HUES48 (cell line): Measurements from ENCODE around the gene KCTD18.

Experiments used
- H3K27ac ChIP-seq: one replicate; pipeline ENCODE4 v1.7.0; 2013; ENCODE audit warnings: low read depth, low read length, inconsistent platforms
- H3K27me3 ChIP-seq: 2 replicates; pipeline ENCODE4 v1.6.1; 2013; ENCODE audit warnings: mild to moderate bottlenecking, low read length; ENCODE audit not compliant: control insufficient read depth, insufficient read depth
- H3K36me3 ChIP-seq: 2 replicates; pipeline ENCODE4 v1.6.1; 2013; ENCODE audit warnings: low read length; ENCODE audit not compliant: control insufficient read depth, insufficient read depth
- H3K4me1 ChIP-seq: 2 replicates; pipeline ENCODE4 v1.6.1; 2013; ENCODE audit warnings: mild to moderate bottlenecking, low read length; ENCODE audit not compliant: control insufficient read depth, insufficient read depth
- H3K4me3 ChIP-seq: 2 replicates; pipeline ENCODE4 v1.5.1; 2013; ENCODE audit warnings: mild to moderate bottlenecking, low read depth, low read length
- H3K9ac ChIP-seq: 2 replicates; pipeline ENCODE4 v1.6.1; 2013; ENCODE audit warnings: mild to moderate bottlenecking, low read depth, low read length, moderate library complexity
- H3K9me3 ChIP-seq: 2 replicates; pipeline ENCODE4 v1.6.1; 2013; ENCODE audit warnings: low read length; ENCODE audit not compliant: control insufficient read depth, insufficient read depth

The KCTD18 gene

GRCh38 chr2:200470230-200470629 is 39.6 kb downstream of the KCTD18 start:
- no peak overlapping the region for H3K27ac ChIP-seq
- H3K4me1 ChIP-seq = no peaks in the 10 kb centered on the region
- H3K9me3 ChIP-seq = no peaks in the 10 kb centered on the region
- H3K9ac ChIP-seq = no peak overlapping the region
- peaks cover 87% of the 10 kb centered on the region for H3K36me3 ChIP-seq
- H3K4me3 ChIP-seq = no peak overlapping the region
- no peaks in the 10 kb centered on the region for H3K27me3 ChIP-seq

GRCh38 chr2:200469708-200470211 is 40.1 kb downstream of the KCTD18 start:
- no peak overlapping the region for H3K9ac ChIP-seq
- no peak overlapping the region for H3K4me3 ChIP-seq
- H3K4me1 ChIP-seq = no peaks in the 10 kb centered on the region
- peaks cover 86% of the 10 kb centered on the region for H3K36me3 ChIP-seq
- H3K27ac ChIP-seq = no peak overlapping the region
- H3K9me3 ChIP-seq = no peaks in the 10 kb centered on the region
- no peaks in the 10 kb centered on the region for H3K27me3 ChIP-seq

- no peak overlapping the region for H3K4me3 ChIP-seq
- no peaks in the 10 kb centered on the region for H3K27me3 ChIP-seq
- no peak overlapping the region for H3K9ac ChIP-seq
- H3K9me3 ChIP-seq = no peaks in the 10 kb centered on the region
- H3K27ac ChIP-seq = no peak overlapping the region
- H3K4me1 ChIP-seq = no peaks in the 10 kb centered on the region
- H3K36me3 ChIP-seq = peaks cover 87% of the 10 kb centered on the region
Observed at GRCh38 chr2:200467806-200468681, 41.8 kb downstream of the KCTD18 start.

GRCh38 chr2:200466425-200467418 is 43.1 kb downstream of the KCTD18 start:
- H3K9ac ChIP-seq = no peak overlapping the region
- no peak overlapping the region for H3K27ac ChIP-seq
- H3K9me3 ChIP-seq = no peaks in the 10 kb centered on the region
- H3K4me3 ChIP-seq = no peak overlapping the region
- H3K27me3 ChIP-seq = no peaks in the 10 kb centered on the region
- H3K36me3 ChIP-seq = peaks cover 85% of the 10 kb centered on the region
- no peaks in the 10 kb centered on the region for H3K4me1 ChIP-seq

GRCh38 chr2:200463452-200463851 is 46.4 kb downstream of the KCTD18 start:
- no peaks in the 10 kb centered on the region for H3K9me3 ChIP-seq
- peaks cover 72% of the 10 kb centered on the region for H3K36me3 ChIP-seq
- no peak overlapping the region for H3K27ac ChIP-seq
- no peak overlapping the region for H3K4me3 ChIP-seq
- H3K9ac ChIP-seq = no peak overlapping the region
- no peaks in the 10 kb centered on the region for H3K4me1 ChIP-seq
- H3K27me3 ChIP-seq = no peaks in the 10 kb centered on the region

GRCh38 chr2:200461846-200462710 is 47.8 kb downstream of the KCTD18 start:
- H3K36me3 ChIP-seq = peaks cover 64% of the 10 kb centered on the region
- H3K4me3 ChIP-seq = no peak overlapping the region
- no peak overlapping the region for H3K9ac ChIP-seq
- no peak overlapping the region for H3K27ac ChIP-seq
- H3K4me1 ChIP-seq = no peaks in the 10 kb centered on the region
- no peaks in the 10 kb centered on the region for H3K9me3 ChIP-seq
- no peaks in the 10 kb centered on the region for H3K27me3 ChIP-seq

- H3K9ac ChIP-seq = no peak overlapping the region
- H3K4me3 ChIP-seq = no peak overlapping the region
- no peak overlapping the region for H3K27ac ChIP-seq
- H3K36me3 ChIP-seq = peaks cover 56% of the 10 kb centered on the region
- H3K27me3 ChIP-seq = no peaks in the 10 kb centered on the region
- no peaks in the 10 kb centered on the region for H3K4me1 ChIP-seq
- no peaks in the 10 kb centered on the region for H3K9me3 ChIP-seq
Observed at GRCh38 chr2:200459101-200459500, 50.8 kb downstream of the KCTD18 start.

GRCh38 chr2:200456567-200456966 is 53.3 kb downstream of the KCTD18 start:
- H3K9me3 ChIP-seq = no peaks in the 10 kb centered on the region
- H3K4me3 ChIP-seq = no peak overlapping the region
- no peak overlapping the region for H3K9ac ChIP-seq
- H3K4me1 ChIP-seq = 0 out of 2 replicates have a peak, but pooled peaks cover 7% of the 10 kb centered on the region
- no peaks in the 10 kb centered on the region for H3K27me3 ChIP-seq
- H3K27ac ChIP-seq = no peak overlapping the region
- H3K36me3 ChIP-seq = peaks cover 34% of the 10 kb centered on the region

- Histone ChIP-seq H3K27ac (no peak overlapping the region), H3K9me3 (no peaks in the 10 kb centered on the region), H3K9ac (no peak overlapping the region), H3K4me1 (0 out of 2 replicates have a peak, but pooled peaks cover 7% of the 10 kb centered on the region), H3K36me3 (peaks cover 35% of the 10 kb centered on the region), H3K27me3 (no peaks in the 10 kb centered on the region), H3K4me3 (no peak overlapping the region)
Observed at GRCh38 chr2:200455958-200456421, 53.9 kb downstream of the KCTD18 start.
